Panc1 (cell line): ENCODE measurements around the gene RPP30.

Experiments
- CTCF ChIP-seq: fragments of 450-650 bp; IDR thresholded peaks from 2 replicates; pipeline ENCODE4 v1.5.1; 2017; ENCODE audit warnings: mild to moderate bottlenecking
- POLR2AphosphoS5 ChIP-seq: IDR thresholded peaks from 2 replicates; pipeline ENCODE4 v1.6.1; 2012; ENCODE audit warnings: mild to moderate bottlenecking, low read depth, low read length, moderate library complexity
- REST ChIP-seq, 2 experiments: IDR thresholded peaks; 2 replicates each; pipeline ENCODE4 v1.6.1; 2011 to 2012; ENCODE audit warnings: low read depth in 2 of 2, control low read depth in 1 of 2, low read length in 1 of 2, mild to moderate bottlenecking in 1 of 2, moderate library complexity in 1 of 2; ENCODE audit not compliant: insufficient read depth in 1 of 2
- SIN3A ChIP-seq: IDR thresholded peaks from 2 replicates; pipeline ENCODE4 v1.6.1; 2012; ENCODE audit warnings: low read depth, mild to moderate bottlenecking, low read length, moderate library complexity, borderline replicate concordance; ENCODE audit not compliant: insufficient read depth
- TCF7L2 ChIP-seq: IDR thresholded peaks from 2 replicates; pipeline ENCODE4 v1.6.1; 2011; ENCODE audit warnings: mild to moderate bottlenecking, low read depth, low read length, inconsistent platforms

GRCh38 chr10:90893190-90893589, 21.4 kb downstream of the RPP30 start:
- no peak for TF ChIP-seq CTCF
- no peak for TF ChIP-seq POLR2AphosphoS5
- TF ChIP-seq REST (IDR thresholded peaks at IDR 0.05; ENCODE audit: insufficient read depth in 1 of 2, low read depth in 2 of 2, low read length in 1 of 2) = no peak
- TF ChIP-seq SIN3A = no peak
- no peak for TF ChIP-seq TCF7L2
